ENCODE results near the gene MMD. TPM values are rescaled to one million over a fixed set of nuclear protein-coding genes. Genes with fewer than 3 reads are reported as not detected.

The MMD gene
- total and polyA plus RNA-seq, 2 of the 13 experiments (the other 11 are each of a cell fraction or from before 2014, with no cell fraction given) = 121 to 225 TPM

DNA sequence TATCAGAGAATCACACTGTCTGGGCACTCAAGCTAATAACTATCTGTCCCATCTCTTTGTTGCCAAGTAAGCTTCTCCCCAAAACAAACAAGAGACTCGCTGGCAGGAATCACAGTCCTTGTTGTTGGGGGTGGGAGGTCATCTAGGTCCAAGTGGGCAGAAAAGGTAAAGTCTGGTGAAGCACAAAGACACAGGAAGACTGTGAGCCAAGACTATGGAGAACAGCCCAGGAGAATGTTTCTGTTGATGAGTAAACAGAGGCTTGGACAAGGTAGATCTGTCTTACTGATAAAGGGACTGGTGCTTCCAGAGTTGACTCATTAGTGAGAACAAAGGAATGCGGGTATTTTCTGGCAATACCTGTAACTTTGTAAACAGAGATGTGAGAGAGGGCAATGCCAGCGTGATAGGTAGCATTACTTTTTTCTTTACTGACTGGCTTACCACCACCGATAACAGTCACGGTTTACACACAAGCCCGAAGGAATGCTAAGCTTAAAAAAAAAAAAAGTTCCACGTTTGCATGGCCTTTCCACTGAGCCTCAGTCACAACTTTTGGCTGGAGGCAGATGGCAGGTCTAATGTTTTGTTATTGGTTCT is 11.5 kb upstream of the MMD start (continued):
- TF ChIP-seq, protein P1, sequence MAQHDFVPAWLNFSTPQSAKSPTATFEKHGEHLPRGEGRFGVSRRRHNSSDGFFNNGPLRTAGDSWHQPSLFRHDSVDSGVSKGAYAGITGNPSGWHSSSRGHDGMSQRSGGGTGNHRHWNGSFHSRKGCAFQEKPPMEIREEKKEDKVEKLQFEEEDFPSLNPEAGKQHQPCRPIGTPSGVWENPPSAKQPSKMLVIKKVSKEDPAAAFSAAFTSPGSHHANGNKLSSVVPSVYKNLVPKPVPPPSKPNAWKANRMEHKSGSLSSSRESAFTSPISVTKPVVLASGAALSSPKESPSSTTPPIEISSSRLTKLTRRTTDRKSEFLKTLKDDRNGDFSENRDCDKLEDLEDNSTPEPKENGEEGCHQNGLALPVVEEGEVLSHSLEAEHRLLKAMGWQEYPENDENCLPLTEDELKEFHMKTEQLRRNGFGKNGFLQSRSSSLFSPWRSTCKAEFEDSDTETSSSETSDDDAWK (CRISPR knock-in tag; IDR thresholded peaks at IDR 0.05) = no peak
- TF ChIP-seq SMAD3 (CRISPR knock-in tag; IDR thresholded peaks at IDR 0.05) (no peak), ZFP36 (IDR thresholded peaks at IDR 0.05; ENCODE audit: borderline replicate concordance, low read depth, low read length, partially characterized antibody) (no peak), MYNN (CRISPR knock-in tag; IDR thresholded peaks at IDR 0.05; ENCODE audit: low read depth) (no peak), ZNF136 (CRISPR knock-in tag; IDR thresholded peaks at IDR 0.05; ENCODE audit: low read depth) (no peak), JUN (CRISPR knock-in tag; IDR thresholded peaks at IDR 0.05) (no peak), ZNF878 (CRISPR knock-in tag; IDR thresholded peaks at IDR 0.05) (peak; percentile 53), NRL (CRISPR knock-in tag; IDR thresholded peaks at IDR 0.05; ENCODE audit: borderline replicate concordance) (no peak), FOXA1 (IDR thresholded peaks at IDR 0.05) (peak; percentile 38; the same call in 1 of the 2 replicates), FOXA1 (CRISPR knock-in tag; IDR thresholded peaks at IDR 0.05) (peak; percentile 87), NFIC (IDR thresholded peaks at IDR 0.05; ENCODE audit: low read length) (peak; percentile 80), TCF12 (IDR thresholded peaks at IDR 0.05) (no peak), TCF12 (CRISPR knock-in tag; IDR thresholded peaks at IDR 0.05) (0 out of 2 replicates have a peak, but pooled peaks have one; percentile 21), ZNF672 (CRISPR knock-in tag; IDR thresholded peaks at IDR 0.05) (no peak)
- TF ChIP-seq, protein P2, sequence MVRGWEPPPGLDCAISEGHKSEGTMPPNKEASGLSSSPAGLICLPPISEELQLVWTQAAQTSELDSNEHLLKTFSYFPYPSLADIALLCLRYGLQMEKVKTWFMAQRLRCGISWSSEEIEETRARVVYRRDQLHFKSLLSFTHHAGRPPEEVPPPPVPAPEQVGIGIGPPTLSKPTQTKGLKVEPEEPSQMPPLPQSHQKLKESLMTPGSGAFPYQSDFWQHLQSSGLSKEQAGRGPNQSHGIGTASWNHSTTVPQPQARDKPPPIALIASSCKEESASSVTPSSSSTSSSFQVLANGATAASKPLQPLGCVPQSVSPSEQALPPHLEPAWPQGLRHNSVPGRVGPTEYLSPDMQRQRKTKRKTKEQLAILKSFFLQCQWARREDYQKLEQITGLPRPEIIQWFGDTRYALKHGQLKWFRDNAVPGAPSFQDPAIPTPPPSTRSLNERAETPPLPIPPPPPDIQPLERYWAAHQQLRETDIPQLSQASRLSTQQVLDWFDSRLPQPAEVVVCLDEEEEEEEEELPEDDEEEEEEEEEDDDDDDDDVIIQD (CRISPR knock-in tag; IDR thresholded peaks at IDR 0.05; ENCODE audit: low read depth) = 0 out of 2 replicates have a peak, but pooled peaks have one; percentile 5
- TF ChIP-seq, protein P3, sequence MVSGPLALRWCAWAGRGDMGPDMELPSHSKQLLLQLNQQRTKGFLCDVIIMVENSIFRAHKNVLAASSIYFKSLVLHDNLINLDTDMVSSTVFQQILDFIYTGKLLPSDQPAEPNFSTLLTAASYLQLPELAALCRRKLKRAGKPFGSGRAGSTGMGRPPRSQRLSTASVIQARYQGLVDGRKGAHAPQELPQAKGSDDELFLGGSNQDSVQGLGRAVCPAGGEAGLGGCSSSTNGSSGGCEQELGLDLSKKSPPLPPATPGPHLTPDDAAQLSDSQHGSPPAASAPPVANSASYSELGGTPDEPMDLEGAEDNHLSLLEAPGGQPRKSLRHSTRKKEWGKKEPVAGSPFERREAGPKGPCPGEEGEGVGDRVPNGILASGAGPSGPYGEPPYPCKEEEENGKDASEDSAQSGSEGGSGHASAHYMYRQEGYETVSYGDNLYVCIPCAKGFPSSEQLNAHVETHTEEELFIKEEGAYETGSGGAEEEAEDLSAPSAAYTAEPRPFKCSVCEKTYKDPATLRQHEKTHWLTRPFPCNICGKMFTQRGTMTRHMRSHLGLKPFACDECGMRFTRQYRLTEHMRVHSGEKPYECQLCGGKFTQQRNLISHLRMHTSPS (CRISPR knock-in tag; IDR thresholded peaks at IDR 0.05; ENCODE audit: low read depth) = peak; percentile 84; the same call in 1 of the 2 replicates
- TF ChIP-seq, protein P4, sequence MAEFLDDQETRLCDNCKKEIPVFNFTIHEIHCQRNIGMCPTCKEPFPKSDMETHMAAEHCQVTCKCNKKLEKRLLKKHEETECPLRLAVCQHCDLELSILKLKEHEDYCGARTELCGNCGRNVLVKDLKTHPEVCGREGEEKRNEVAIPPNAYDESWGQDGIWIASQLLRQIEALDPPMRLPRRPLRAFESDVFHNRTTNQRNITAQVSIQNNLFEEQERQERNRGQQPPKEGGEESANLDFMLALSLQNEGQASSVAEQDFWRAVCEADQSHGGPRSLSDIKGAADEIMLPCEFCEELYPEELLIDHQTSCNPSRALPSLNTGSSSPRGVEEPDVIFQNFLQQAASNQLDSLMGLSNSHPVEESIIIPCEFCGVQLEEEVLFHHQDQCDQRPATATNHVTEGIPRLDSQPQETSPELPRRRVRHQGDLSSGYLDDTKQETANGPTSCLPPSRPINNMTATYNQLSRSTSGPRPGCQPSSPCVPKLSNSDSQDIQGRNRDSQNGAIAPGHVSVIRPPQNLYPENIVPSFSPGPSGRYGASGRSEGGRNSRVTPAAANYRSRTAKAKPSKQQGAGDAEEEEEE (CRISPR knock-in tag; IDR thresholded peaks at IDR 0.05; ENCODE audit: borderline replicate concordance) = no peak
- TF ChIP-seq, protein P5, sequence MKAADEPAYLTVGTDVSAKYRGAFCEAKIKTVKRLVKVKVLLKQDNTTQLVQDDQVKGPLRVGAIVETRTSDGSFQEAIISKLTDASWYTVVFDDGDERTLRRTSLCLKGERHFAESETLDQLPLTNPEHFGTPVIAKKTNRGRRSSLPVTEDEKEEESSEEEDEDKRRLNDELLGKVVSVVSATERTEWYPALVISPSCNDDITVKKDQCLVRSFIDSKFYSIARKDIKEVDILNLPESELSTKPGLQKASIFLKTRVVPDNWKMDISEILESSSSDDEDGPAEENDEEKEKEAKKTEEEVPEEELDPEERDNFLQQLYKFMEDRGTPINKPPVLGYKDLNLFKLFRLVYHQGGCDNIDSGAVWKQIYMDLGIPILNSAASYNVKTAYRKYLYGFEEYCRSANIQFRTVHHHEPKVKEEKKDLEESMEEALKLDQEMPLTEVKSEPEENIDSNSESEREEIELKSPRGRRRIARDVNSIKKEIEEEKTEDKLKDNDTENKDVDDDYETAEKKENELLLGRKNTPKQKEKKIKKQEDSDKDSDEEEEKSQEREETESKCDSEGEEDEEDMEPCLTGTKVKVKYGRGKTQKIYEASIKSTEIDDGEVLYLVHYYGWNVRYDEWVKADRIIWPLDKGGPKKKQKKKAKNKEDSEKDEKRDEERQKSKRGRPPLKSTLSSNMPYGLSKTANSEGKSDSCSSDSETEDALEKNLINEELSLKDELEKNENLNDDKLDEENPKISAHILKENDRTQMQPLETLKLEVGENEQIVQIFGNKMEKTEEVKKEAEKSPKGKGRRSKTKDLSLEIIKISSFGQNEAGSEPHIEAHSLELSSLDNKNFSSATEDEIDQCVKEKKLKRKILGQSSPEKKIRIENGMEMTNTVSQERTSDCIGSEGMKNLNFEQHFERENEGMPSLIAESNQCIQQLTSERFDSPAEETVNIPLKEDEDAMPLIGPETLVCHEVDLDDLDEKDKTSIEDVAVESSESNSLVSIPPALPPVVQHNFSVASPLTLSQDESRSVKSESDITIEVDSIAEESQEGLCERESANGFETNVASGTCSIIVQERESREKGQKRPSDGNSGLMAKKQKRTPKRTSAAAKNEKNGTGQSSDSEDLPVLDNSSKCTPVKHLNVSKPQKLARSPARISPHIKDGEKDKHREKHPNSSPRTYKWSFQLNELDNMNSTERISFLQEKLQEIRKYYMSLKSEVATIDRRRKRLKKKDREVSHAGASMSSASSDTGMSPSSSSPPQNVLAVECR (CRISPR knock-in tag; IDR thresholded peaks at IDR 0.05; ENCODE audit: borderline replicate concordance) = 0 out of 2 replicates have a peak, but pooled peaks have one; percentile 8
